ENCODE results near the gene CR2.

Gene CR2

DNA sequence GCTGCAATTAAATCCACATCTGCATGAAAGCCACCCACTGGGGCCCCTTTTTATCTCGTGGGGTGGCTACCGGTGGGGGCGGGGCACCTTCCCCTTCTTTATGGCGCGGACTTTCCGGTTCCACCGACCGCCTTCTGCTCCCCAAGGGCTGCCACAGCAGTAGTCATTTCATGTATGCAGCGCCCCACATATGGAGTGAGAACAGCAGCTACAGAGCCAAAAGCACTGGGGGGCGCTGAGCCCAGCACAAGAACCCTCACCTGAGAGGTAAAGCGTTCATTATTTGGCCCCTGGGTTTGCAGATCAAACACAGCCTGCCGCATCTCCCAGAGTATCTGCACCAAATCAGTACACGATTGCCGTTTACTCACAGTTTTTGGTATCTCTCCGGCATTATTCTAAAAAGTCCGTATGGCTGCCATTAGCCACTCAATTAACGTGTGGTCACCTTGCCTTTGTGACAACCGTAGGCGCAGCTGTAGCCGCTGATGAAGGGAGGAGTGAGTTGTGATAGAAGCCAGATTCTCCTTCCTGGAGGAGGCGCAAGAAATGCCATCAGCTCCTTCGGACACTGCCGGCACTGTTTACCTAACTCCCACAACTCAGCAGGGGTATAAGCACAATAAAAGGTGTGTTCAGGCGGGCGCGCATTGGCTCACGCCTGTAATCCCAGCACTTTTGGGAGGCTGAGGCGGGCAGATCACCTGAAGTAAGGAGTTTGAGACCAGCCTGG is 30.4 kb upstream of the CR2 start:
- no peak for DNase-seq (ENCODE audit: low read depth)
- no peak overlapping the region for H3K4me3 ChIP-seq (ENCODE audit: low read depth, low read length)
- no peak for TF ChIP-seq POLR2A (IDR thresholded peaks at IDR 0.05; ENCODE audit: extremely low read depth, insufficient read length)
- TF ChIP-seq CTCF (IDR thresholded peaks at IDR 0.05; ENCODE audit: low read depth, low read length): no peak
- TF ChIP-seq, protein P1, sequence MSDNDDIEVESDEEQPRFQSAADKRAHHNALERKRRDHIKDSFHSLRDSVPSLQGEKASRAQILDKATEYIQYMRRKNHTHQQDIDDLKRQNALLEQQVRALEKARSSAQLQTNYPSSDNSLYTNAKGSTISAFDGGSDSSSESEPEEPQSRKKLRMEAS (IDR thresholded peaks at IDR 0.05; ENCODE audit: low read depth, low read length): no peak
- TF ChIP-seq MYC (IDR thresholded peaks at IDR 0.05; ENCODE audit: low read depth, low read length): no peak

GRCh38 chr1:207424570-207425131 is 29.5 kb upstream of the CR2 start:
- TF ChIP-seq CTCF (IDR thresholded peaks at IDR 0.05; ENCODE audit: low read depth, low read length): no peak
- no peak for TF ChIP-seq MYC (IDR thresholded peaks at IDR 0.05; ENCODE audit: low read depth, low read length)
- TF ChIP-seq, protein P1 (IDR thresholded peaks at IDR 0.05; ENCODE audit: low read depth, low read length): no peak
- TF ChIP-seq POLR2A (IDR thresholded peaks at IDR 0.05; ENCODE audit: extremely low read depth, insufficient read length): no peak
- no peak overlapping the region for H3K4me3 ChIP-seq (ENCODE audit: low read depth, low read length)

GRCh38 chr1:207427832-207428585 is 26.1 kb upstream of the CR2 start:
- H3K4me3 ChIP-seq (ENCODE audit: low read depth, low read length): no peak overlapping the region
- DNase-seq (ENCODE audit: low read depth): no peak
- TF ChIP-seq, protein P1 (IDR thresholded peaks at IDR 0.05; ENCODE audit: low read depth, low read length): no peak
- TF ChIP-seq MYC (IDR thresholded peaks at IDR 0.05; ENCODE audit: low read depth, low read length) (no peak), POLR2A (IDR thresholded peaks at IDR 0.05; ENCODE audit: extremely low read depth, insufficient read length) (no peak), CTCF (IDR thresholded peaks at IDR 0.05; ENCODE audit: low read depth, low read length) (no peak)

More at GRCh38 chr1:207424570-207425131, 29.5 kb upstream of the CR2 start:
- DNase-seq (ENCODE audit: low read depth): no peak

DNA sequence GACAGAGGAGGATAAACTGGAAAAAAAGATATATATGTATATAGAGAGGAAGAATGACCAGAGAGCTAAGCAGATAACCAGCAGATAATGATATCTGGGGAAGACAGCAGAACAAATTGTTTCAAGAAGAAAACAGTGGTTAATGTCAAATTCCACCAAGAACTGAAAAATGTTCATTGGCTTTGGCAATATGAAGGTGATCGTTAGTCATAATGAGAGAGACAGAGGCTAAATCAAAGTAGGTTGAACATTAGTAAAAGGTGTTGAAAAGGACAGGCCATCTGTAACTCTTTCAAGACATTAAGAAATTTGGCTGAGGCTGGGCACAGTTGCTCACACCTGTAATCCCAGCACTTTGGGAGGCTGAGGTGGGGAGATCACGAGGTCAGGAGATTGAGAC is 25.3 kb upstream of the CR2 start:
- TF ChIP-seq POLR2A (IDR thresholded peaks at IDR 0.05; ENCODE audit: extremely low read depth, insufficient read length) (no peak), MYC (IDR thresholded peaks at IDR 0.05; ENCODE audit: low read depth, low read length) (no peak), CTCF (IDR thresholded peaks at IDR 0.05; ENCODE audit: low read depth, low read length) (no peak)
- TF ChIP-seq, protein P1 (IDR thresholded peaks at IDR 0.05; ENCODE audit: low read depth, low read length): no peak
- no peak overlapping the region for H3K4me3 ChIP-seq (ENCODE audit: low read depth, low read length)
- DNase-seq (ENCODE audit: low read depth): no peak

GRCh38 chr1:207429963-207430362 is 24.2 kb upstream of the CR2 start:
- no peak overlapping the region for H3K4me3 ChIP-seq (ENCODE audit: low read depth, low read length)
- DNase-seq (ENCODE audit: low read depth): no peak
- no peak for TF ChIP-seq CTCF (IDR thresholded peaks at IDR 0.05; ENCODE audit: low read depth, low read length)
- no peak for TF ChIP-seq MYC (IDR thresholded peaks at IDR 0.05; ENCODE audit: low read depth, low read length)
- TF ChIP-seq POLR2A (IDR thresholded peaks at IDR 0.05; ENCODE audit: extremely low read depth, insufficient read length): no peak
- TF ChIP-seq, protein P1 (IDR thresholded peaks at IDR 0.05; ENCODE audit: low read depth, low read length): no peak

Measured in NB4 (cell line).